NCI-H774 (cell line): ENCODE measurements around the gene GJB1.
"Not testable (repeated sequence)": the region's sequence is repeated elsewhere in the genome, so short reads cannot be mapped to it uniquely, and the experiment has no call there.

ENCODE experiments used
- DNase-seq: peaks from one replicate; lab custom pipeline; 2025; lab: John Stamatoyannopoulos, UW

Gene GJB1

DNA sequence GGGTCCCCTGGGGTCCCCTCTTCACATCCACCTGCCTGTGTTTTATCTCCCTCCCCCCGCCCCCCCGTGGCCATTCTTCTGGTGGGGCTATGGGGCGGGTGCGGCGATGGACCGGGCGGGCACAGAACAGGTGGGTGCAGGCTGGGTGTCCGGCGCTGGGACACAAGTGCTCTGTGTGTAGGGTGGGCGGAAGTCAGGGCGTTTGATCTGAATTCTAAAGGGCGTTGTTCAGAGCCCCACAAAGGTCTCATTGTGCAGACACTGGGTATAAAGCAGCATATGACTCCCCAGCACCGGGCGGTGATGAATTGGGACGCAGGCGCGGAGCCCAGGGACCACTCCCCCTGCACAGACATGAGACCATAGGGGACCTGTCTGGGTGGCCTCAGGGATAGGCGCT, at the start of gene GJB1:
Gene GJB1, plus strand, starts transcription at position 296 of the 400 bp plus-strand sequence. CDS start 484 bp downstream, outside the sequence.
- DNase-seq: no peak

- DNase-seq: no peak
Observed at GRCh38 chrX:71173440-71173839, 49.6 kb upstream of the GJB1 start.

GRCh38 chrX:71174795-71175194, 48.2 kb upstream of the GJB1 start:
- DNase-seq: no peak

DNA sequence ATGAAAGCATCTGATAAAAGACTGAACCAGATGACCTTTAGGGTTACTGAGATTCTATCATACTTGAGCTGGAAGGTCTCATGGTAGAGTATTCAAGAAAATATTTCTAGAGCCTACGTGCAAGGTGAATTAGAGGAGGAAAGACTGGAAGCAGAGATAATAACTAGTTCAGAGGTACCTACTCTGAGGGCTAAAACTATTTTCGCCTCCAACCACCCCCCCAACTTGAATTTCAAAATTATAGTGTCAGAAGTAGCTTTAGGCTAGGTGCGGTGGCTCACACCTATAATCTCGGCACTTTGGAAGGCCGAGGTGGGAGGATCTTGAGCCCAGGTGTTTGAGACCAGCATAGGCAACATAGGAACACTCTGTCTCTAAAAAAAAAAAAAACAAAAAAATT, 47.5 kb upstream of the GJB1 start:
- DNase-seq: no peak

- DNase-seq: no peak
Observed at GRCh38 chrX:71177327-71177726, 45.7 kb upstream of the GJB1 start.

DNA sequence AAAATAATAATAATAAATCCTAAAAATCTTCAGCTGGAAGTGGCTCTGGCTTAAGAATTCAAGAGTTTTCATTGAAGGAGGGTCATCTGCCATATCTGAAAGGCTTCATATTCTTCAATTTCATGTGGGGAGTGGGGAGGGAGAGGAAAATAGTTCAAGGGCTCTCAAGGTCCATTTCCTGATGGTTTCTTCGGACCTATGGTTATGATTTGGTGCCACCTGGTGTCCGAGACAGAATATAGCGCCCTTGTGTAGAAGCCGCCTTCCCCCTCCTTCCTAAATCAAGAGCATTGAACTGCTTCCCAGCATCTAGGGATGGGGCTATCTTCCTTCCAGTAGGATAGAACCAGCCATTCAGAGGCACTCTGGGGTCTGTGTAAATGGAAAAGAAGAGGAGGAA, 44.1 kb upstream of the GJB1 start:
- peak; percentile 11 for DNase-seq

DNA sequence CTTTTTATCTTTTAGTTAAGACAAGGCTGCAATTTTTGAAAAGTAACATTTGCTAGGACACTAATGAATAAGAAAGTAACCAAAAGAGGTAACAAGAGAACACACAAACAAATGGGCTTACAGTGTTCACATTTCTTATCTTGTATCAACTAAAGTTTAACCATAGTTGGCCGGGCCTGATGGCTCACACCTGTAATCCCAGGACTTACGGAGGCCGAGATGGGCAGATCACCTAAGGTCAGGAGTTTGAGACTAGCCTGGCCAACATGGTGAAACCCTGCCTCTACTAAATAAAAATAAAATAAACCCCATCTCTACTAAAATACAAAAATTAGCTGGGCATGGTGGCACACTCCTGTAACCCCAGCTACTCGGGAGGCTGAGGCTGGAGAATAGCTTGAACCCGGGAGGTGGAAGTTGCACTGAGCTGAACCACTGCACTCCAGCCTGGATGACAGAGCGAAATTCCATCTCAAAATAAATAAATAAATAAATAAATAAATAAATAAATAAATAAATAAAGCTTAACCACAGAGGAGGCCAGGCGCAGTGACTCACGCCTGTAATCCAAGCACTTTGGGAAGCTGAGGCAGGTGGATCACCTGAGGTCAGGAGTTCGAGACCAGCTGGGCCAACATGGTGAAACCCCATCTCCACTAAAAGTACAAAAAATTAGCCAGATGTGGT, 42.3 kb upstream of the GJB1 start:
- DNase-seq: not testable (repeated sequence)

DNA sequence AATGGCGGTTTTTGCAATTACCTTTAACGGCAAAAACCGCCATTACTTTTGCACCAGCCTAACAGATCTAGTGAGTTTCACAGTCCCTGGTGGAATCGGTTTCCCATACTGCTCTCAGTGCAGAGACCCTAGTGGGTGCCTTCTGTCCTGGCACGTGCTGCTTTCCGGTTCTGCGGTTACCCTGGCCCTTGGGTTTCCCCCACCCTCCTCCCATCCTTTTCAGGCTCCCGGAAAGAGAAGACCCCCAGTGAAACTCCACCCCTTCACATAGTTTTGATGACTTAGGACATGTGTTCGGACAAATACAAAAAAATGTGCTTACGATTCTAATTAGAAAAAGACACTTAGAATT, 41.5 kb upstream of the GJB1 start:
- no peak for DNase-seq

GRCh38 chrX:71181910-71182799, 40.9 kb upstream of the GJB1 start:
- DNase-seq: peak; percentile 92

DNA sequence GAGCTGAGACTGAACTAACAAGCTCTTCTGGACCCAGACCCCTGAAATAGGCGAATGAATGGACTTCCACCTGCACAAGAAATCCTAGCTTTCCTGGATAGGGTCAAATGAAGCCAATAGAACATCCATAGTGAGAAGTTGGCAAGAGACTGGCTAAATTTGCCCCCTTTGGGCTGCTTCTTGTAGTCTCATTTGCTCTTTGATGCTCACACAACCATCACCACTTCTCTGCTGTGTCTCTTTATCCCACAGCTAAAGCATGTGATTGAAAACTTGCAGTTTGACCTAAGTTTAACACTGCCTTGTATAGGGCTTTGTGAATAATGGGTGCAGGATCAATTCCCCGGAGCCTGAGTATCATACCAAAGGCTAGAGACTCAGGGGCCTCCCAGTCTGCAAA, 40.2 kb upstream of the GJB1 start:
- DNase-seq: no peak

GRCh38 chrX:71183341-71183740, 39.7 kb upstream of the GJB1 start:
- no peak for DNase-seq

GRCh38 chrX:71184092-71184491, 38.9 kb upstream of the GJB1 start:
- DNase-seq: no peak

GRCh38 chrX:71184803-71185495, 38.1 kb upstream of the GJB1 start:
- DNase-seq: no peak

DNA sequence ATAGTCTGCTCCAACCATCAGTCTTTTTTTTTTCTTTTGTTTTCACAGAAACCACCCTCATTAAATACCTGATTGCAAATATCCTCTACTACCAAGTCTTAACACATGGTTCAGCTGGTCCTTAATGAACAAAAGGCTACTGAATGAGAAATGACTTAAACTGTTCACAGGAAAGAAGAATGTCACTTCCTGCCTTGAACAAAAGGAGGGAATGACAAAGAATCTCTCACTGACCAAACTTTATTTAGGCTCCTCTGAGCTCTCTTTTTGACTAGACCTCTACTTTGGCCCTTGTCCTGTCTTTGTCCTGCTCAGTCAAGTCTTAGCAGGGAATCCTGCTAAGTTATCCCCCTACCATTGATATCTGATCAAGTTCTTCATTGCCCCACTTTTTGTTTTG, 31.8 kb upstream of the GJB1 start:
- DNase-seq: no peak

- DNase-seq: no peak
Observed at GRCh38 chrX:71195964-71196649, 26.9 kb upstream of the GJB1 start.

DNA sequence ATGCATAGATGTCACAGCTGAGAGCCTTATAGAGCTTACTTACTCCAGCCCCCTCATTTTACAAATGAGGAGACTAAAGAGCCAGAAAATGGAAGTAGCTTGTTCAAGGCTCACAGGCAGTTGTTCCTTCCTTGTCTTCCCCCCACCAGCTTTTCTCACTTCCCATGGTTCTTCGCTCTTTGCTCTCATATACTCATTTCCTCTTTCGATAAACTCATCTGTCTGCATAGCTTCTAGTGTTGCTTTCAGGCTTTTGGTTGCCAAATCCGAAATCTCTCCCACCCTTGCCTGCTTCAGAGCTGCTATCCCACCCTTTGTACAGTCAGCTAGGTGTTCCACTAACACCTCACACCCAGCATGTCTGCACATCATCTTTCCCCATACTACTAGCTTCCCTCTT, 25.0 kb upstream of the GJB1 start:
- no peak for DNase-seq

GRCh38 chrX:71199252-71200008, 23.6 kb upstream of the GJB1 start:
- no peak for DNase-seq

- no peak for DNase-seq
Observed at GRCh38 chrX:71210816-71211215, 12.2 kb upstream of the GJB1 start.

- DNase-seq: no peak
Observed at GRCh38 chrX:71212536-71212935, 10.5 kb upstream of the GJB1 start.

DNA sequence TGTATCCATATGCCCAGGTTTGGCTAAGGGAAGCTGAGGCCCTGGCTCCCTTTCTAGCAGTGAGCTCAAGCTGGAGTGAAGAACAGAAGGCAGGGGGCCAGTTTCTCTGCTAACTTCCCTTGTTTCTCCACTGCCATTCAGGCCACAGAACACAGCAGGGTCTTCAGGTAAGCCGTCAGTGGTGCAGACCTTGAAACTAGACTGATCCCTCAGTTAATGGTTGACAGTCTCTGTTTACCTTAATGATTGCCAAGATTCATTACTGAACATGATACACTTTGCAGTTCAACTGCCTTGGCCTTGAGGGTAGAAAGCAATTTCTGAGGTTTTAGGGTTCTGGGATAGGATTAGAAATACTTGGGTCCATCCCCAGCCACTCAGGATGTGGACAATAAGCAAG, 8.9 kb upstream of the GJB1 start:
- DNase-seq: no peak

DNA sequence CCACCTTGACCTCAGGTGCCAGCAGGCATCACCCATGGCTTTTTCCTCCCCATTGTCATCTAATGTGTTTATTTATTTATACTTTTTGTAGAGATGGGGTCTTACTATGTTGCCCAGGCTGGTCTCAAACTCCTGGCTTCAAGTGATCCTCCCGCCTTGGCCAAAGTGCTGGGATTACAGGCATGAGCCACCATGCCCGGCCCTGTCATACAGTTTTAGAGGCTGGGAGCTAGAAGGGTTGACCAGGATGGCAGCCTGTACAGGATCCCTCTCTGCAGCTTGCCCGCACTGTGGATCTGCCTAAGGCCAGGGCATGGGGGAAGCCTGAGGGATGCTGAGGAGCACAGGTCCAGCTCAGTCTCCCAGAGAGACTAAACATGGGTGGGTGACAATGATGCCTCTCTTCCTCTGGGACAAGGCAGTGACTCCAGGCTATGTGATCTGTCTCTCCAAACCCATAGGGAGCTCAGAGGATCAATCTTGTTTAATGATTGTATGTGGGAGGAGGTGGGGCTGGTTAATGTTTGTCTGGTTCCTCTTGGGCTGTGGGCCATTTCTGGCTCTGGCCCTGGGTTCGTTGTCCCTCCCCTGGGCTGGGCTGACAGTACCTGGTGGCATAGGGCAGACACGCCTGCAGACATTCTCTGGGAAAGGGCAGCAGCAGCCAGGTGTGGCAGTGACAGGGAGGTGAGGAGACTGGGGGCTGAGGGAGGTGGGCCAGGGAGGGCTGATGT, 8.3 kb upstream of the GJB1 start:
- DNase-seq: no peak
